GM06990 (cell line): ENCODE data around the gene KIF13A.
"Not testable (repeated sequence)": the region's sequence is repeated elsewhere in the genome, so short reads cannot be mapped to it uniquely, and the experiment has no call there.

ENCODE experiments used
- DNase-seq: peaks from one replicate; pipeline ENCODE4 v3.0.0-alpha.2; 2011; ENCODE audit not compliant: insufficient read length; ENCODE audit errors: extremely low read depth
- H3K27me3 ChIP-seq: replicated peaks from 2 replicates; pipeline ENCODE4 v1.6.0; 2011; ENCODE audit warnings: low read length; ENCODE audit not compliant: control insufficient read depth, insufficient read depth
- H3K36me3 ChIP-seq: 2 replicates; pipeline ENCODE4 v1.5.1; 2011; ENCODE audit warnings: low read length; ENCODE audit not compliant: control insufficient read depth, insufficient read depth
- H3K4me3 ChIP-seq: replicated peaks from 2 replicates; pipeline ENCODE4 v1.5.1; 2011; ENCODE audit warnings: low read depth, mild to moderate bottlenecking, control low read depth, low read length
- TF ChIP-seq, protein P1 (sequence below): IDR thresholded peaks from 2 replicates; pipeline ENCODE4 v1.5.1; 2011; ENCODE audit warnings: low read length, control low read depth, mild to moderate bottlenecking, inconsistent platforms; ENCODE audit not compliant: insufficient read depth, poor library complexity, severe bottlenecking

Gene KIF13A

DNA sequence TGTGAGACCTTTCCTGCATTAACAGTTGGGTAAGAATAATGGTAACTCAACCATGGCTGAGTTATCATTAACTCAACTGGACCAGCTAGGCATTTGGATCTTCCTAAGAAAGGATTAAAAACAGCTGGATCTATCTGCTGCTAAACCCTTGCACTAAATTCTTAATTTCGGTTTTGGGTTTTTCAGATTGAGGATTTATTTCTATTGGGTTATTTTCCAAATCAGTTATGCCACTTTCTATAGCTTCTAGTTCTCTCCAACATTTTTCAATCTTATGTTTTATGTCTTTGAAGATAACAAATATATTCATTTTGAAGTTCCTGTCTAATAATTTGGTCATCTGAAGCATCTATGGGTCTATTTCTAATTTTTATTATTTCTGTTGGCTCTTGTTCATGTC is 92.5 kb downstream of the KIF13A start:
- no peaks in the 10 kb centered on the region for H3K27me3 ChIP-seq
- TF ChIP-seq, protein P1, sequence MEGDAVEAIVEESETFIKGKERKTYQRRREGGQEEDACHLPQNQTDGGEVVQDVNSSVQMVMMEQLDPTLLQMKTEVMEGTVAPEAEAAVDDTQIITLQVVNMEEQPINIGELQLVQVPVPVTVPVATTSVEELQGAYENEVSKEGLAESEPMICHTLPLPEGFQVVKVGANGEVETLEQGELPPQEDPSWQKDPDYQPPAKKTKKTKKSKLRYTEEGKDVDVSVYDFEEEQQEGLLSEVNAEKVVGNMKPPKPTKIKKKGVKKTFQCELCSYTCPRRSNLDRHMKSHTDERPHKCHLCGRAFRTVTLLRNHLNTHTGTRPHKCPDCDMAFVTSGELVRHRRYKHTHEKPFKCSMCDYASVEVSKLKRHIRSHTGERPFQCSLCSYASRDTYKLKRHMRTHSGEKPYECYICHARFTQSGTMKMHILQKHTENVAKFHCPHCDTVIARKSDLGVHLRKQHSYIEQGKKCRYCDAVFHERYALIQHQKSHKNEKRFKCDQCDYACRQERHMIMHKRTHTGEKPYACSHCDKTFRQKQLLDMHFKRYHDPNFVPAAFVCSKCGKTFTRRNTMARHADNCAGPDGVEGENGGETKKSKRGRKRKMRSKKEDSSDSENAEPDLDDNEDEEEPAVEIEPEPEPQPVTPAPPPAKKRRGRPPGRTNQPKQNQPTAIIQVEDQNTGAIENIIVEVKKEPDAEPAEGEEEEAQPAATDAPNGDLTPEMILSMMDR: no peak
- H3K36me3 ChIP-seq: no peaks in the 10 kb centered on the region
- DNase-seq: no peak
- no peak overlapping the region for H3K4me3 ChIP-seq

DNA sequence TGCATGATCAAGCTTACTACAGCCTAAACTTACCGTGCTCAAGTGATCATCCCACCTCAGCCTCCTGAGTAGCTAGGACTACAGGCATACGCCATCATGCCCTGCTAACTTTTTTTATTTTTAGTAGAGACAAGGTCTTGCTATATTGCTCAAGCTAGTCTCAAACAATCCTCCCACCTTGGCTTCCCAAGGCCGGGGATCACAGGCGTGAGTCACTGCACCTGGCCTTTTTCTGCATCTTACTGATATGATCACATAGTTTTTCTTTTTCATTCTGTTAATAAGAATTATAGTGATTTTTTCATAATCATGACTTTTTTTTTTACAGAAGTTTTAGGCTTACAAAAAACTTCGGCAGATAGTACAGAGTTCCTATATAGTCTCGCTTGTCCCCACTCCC is 93.2 kb downstream of the KIF13A start:
- no peaks in the 10 kb centered on the region for H3K36me3 ChIP-seq
- H3K4me3 ChIP-seq: no peak overlapping the region
- no peaks in the 10 kb centered on the region for H3K27me3 ChIP-seq
- no peak for DNase-seq
- TF ChIP-seq, protein P1: no peak

DNA sequence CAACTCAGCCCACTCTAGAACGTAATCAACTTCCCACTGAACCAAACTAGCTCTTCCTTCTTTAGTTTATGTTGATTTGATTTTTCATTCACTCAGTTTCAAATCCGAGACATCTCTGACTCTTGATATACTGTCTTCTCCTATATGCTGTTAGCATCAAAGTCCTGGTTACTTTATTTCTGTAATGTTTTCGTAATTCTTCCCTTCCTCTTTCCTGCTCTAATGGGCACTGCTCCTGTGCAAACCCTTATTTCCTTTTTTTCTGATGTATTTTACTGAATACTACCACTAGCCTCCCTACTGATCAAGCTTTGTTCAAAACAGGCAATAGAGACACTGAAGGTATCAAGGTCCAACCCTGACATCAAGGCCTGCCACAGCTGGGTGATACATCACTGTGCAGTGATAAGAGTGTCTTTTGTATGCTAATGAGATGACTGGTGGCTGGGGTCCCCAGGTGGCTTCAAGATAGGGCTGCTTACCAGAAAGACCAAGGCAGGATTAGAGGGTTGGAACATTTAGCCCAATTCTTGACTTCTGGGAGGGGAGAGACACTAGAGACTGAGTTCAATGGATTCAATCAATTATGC is 95.2 kb downstream of the KIF13A start:
- Histone ChIP-seq H3K27me3 (no peaks in the 10 kb centered on the region), H3K36me3 (no peaks in the 10 kb centered on the region), H3K4me3 (no peak overlapping the region)
- DNase-seq: no peak
- TF ChIP-seq, protein P1: no peak

DNA sequence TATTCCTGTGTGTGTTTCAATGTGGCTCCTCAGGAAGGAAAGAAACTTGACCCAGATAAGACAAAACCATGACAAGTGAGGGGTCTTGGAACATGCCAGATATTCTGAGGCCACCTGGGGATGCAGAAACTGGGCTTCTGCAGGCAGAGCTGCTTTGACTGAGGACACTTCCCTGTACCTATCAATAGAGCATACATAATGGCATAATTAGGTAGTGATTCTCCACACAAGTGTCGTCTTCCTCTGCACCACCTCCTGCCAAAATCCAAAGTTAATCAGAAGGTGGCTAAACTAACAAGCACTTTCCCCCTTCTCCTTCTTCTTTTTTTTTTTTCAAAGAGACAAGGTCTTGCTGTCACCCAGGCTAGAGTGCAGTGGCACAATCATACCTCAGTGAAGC is 97.1 kb downstream of the KIF13A start:
- TF ChIP-seq, protein P1: no peak
- H3K27me3 ChIP-seq: no peaks in the 10 kb centered on the region
- H3K36me3 ChIP-seq: no peaks in the 10 kb centered on the region
- H3K4me3 ChIP-seq: no peak overlapping the region
- no peak for DNase-seq

DNA sequence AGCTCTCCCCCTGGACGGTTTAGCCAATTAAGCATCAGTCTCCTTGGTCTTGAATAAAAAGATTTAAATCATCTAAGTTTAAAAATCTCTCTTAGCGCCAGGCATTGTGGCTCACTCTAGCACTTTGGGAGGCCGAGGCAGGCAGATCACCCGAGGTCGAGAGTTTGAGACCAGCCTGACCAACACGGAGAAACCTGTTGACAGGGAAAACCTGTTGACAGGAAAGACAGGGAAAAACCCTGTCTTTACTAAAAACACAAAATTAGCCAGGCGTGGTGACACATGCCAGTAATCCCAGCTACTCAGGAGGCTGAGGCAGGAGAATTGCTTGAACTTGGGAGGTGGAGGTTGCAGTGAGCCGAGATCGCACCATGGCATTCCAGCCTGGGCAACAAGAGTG is 97.7 kb downstream of the KIF13A start:
- not testable (repeated sequence) for DNase-seq, H3K36me3 ChIP-seq, H3K27me3 ChIP-seq

DNA sequence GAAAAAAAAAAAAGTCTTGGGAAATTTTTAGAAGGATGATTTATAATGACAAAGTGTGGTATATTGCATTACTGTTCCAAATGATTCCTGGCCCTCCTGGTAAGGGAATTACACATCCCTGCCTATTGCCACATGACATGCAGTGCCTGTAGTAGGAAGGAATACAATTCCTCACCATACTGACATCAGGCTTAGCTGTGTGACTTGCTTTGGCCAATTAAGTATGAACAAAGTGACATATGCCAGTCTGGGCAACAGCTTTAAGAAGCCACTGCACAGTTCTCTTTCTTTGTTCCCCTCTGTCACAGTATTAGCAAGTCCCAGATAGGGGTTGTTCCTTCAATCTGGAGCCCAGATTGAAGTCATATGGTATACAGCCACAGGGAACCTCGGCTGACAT is 100.5 kb downstream of the KIF13A start:
- TF ChIP-seq, protein P1: no peak
- Histone ChIP-seq H3K36me3 (no peaks in the 10 kb centered on the region), H3K4me3 (no peak overlapping the region), H3K27me3 (no peaks in the 10 kb centered on the region)
- no peak for DNase-seq

More for the DNA sequence above, 97.7 kb downstream of the KIF13A start:
- H3K4me3 ChIP-seq: not testable (repeated sequence)
